Breast epithelium (tissue), 4 donors: ENCODE data around the gene SYNGR3. TPM values are rescaled to one million over a fixed set of nuclear protein-coding genes. Genes with fewer than 3 reads are reported as not detected.

Source experiments
- DNase-seq, 2 donors: peaks; one replicate each; pipeline ENCODE4 v3.0.0-alpha.2; 2019; ENCODE audit warnings: low spot score in 2 of 2
- H3K27ac ChIP-seq, 2 donors: fragments of 200-600 bp; sonication (generic) in 1 of 2; one replicate each; pipeline ENCODE4 v1.5.1; 2016 to 2019; ENCODE audit warnings: mild to moderate bottlenecking in 1 of 2
- H3K27me3 ChIP-seq, 2 donors: fragments of 200-600 bp; sonication (generic) in 1 of 2; one replicate each; pipeline versions ENCODE4 v1.5.1 to v1.6.0; 2017 to 2019; ENCODE audit warnings: control low read depth in 1 of 2, mild to moderate bottlenecking in 1 of 2
- H3K36me3 ChIP-seq: fragments of 200-600 bp; one replicate; pipeline ENCODE4 v1.5.1; 2019
- H3K4me1 ChIP-seq, 2 donors: fragments of 200-600 bp; sonication (generic); one replicate each; pipeline ENCODE4 v1.5.1; 2016 to 2019; ENCODE audit warnings: control low read depth in 1 of 2
- H3K4me3 ChIP-seq, 3 donors: fragments of 200-600 bp; sonication (generic); 1 replicate in 2 of 3; 2 replicates in 1 of 3; pipeline ENCODE4 v1.5.1; 2016 to 2019; ENCODE audit warnings: mild to moderate bottlenecking in 3 of 3, moderate library complexity in 2 of 3
- H3K9me3 ChIP-seq, 2 donors: fragments of 200-600 bp; sonication (generic) in 1 of 2; one replicate each; pipeline ENCODE4 v1.5.1; 2016 to 2019; ENCODE audit warnings: control low read depth in 1 of 2
- POLR2A ChIP-seq: fragments of 450-650 bp; IDR thresholded peaks from one replicate; pipeline ENCODE4 v1.6.1; 2016; ENCODE audit warnings: antibody characterized with exemption, mild to moderate bottlenecking, moderate library complexity
- POLR2AphosphoS5 ChIP-seq, 3 donors: sonication (generic); formaldehyde crosslinking; IDR thresholded peaks; one replicate each; pipeline ENCODE4 v1.6.1; 2017; ENCODE audit warnings: antibody characterized with exemption in 3 of 3
- intact Hi-C: fragments of 100-400 bp; cut with DNase I; formaldehyde crosslinking; loops from one replicate; pipeline ENCODE4 v1.15.1; 2023; ENCODE audit warnings: low total_unique reads
- total RNA-seq, 3 donors: library from RNA; depleted of rRNA; stranded (reverse); fragments of >200 nt; gene quantifications; one replicate each; pipeline ENCODE4 v1.1.0, GENCODE V29; 2016
- TF ChIP-seq, protein P1 (sequence below), 3 donors: fragments of 450-650 bp; IDR thresholded peaks; one replicate each; pipeline ENCODE4 v1.5.1; 2016 to 2017; ENCODE audit warnings: antibody characterized with exemption in 3 of 3, mild to moderate bottlenecking in 3 of 3, moderate library complexity in 3 of 3

Gene SYNGR3
- total RNA-seq, 3 donors from 2014 or later = 0.44 to 2.0 (median 0.64) TPM

DNA sequence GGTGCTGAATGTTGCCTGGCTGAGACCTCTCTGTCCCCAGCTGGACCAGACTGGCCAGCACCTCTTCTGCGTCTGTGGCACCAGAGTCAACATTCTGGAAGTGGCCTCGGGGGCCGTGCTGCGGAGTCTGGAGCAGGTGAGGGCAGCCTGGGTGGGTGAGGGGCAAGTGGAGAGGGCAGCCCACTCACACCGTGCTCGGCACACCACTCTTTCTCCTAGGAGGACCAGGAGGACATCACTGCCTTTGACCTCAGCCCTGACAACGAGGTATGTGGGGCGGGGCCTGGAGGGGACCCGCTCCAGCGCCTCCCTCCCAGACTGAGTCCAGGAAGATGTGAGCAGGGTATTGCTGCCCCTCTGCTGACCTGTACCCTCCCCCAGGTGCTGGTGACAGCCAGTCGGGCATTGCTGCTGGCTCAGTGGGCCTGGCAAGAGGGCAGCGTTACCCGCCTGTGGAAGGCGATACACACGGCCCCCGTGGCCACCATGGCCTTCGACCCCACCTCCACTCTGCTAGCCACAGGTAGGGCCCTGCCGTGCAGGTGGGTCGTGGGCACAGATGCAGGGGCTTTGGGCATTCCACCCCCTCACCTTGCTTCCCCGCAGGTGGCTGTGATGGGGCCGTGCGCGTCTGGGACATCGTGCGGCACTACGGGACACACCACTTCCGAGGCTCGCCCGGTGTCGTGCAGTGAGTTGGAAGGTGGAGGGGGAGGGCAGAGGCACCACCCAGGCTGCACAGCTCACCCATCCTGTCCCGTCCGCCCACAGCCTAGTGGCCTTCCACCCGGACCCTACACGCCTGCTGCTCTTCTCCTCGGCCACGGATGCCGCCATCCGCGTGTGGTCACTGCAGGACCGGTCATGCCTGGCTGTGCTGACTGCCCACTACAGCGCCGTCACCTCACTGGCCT, 15.4 kb upstream of the SYNGR3 start:
- Histone ChIP-seq H3K4me3 (no peak overlapping the region), H3K27ac (no peak overlapping the region), H3K4me1 (peaks cover 10 to 12% of the 10 kb centered on the region in 2 donors), H3K9me3 (no peaks in the 10 kb centered on the region), H3K27me3 (no peaks in the 10 kb centered on the region), H3K36me3 (peaks cover 10% of the 10 kb centered on the region)
- no peak for DNase-seq
- intact Hi-C loops = no loop called here
- no peak for TF ChIP-seq POLR2AphosphoS5 (IDR thresholded peaks at IDR 0.05)
- TF ChIP-seq, protein P1, sequence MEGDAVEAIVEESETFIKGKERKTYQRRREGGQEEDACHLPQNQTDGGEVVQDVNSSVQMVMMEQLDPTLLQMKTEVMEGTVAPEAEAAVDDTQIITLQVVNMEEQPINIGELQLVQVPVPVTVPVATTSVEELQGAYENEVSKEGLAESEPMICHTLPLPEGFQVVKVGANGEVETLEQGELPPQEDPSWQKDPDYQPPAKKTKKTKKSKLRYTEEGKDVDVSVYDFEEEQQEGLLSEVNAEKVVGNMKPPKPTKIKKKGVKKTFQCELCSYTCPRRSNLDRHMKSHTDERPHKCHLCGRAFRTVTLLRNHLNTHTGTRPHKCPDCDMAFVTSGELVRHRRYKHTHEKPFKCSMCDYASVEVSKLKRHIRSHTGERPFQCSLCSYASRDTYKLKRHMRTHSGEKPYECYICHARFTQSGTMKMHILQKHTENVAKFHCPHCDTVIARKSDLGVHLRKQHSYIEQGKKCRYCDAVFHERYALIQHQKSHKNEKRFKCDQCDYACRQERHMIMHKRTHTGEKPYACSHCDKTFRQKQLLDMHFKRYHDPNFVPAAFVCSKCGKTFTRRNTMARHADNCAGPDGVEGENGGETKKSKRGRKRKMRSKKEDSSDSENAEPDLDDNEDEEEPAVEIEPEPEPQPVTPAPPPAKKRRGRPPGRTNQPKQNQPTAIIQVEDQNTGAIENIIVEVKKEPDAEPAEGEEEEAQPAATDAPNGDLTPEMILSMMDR (IDR thresholded peaks at IDR 0.05) = no peak
- no peak for TF ChIP-seq POLR2A

DNA sequence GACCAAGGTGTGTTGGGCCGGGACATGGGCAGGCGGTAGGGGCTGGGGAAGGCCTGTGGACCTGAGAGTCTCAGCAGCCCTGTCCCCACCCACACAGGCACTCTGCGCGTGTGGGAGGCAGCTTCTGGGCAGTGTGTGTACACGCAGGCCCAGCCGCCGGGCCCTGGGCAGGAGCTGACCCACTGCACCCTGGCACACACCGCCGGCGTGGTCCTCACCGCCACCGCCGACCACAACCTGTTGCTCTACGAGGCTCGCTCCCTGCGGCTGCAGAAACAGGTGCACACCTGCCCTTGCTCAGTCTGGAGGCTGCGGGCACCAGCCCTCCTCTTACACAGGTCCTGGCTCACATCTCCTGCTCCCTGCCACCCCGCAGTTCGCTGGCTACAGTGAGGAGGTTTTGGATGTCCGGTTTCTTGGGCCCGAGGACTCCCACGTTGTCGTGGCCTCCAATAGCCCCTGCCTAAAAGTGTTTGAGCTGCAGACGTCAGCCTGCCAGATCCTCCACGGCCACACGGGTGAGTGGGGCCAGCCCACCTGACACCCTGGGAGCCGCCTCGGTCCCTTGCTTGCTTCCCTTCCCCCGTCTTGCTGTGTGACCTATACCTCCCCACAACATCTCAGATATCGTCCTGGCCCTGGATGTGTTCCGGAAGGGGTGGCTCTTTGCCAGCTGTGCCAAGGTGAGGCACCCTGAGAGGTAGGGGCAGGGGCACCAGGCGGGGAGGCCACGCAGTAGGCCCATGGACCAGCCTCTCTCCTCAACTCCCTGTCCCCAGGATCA, 14.1 kb upstream of the SYNGR3 start:
- H3K36me3 ChIP-seq = peaks cover 10% of the 10 kb centered on the region
- TF ChIP-seq, protein P1 (IDR thresholded peaks at IDR 0.05) = no peak
- TF ChIP-seq POLR2A (no peak), POLR2AphosphoS5 (IDR thresholded peaks at IDR 0.05) (no peak)
- intact Hi-C loops = no loop called here

DNA sequence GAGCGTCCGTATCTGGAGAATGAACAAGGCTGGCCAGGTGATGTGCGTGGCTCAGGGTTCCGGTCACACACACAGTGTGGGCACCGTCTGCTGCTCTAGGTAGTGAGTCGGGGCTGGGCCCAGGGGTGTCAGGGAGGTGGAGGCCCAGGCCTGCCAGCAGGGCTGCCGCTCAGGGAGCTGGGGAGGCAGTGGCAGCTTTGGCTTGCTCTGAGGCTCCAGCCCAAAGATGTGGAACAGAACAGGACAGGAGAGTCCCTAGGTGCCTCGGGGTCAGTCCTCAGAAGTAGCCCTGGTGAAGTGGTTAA, 13.6 kb upstream of the SYNGR3 start:
- Histone ChIP-seq H3K27me3 (peaks cover 0 to 9% of the 10 kb centered on the region in 2 donors), H3K4me1 (peaks cover 9 to 10% of the 10 kb centered on the region in 2 donors), H3K36me3 (peaks cover 10% of the 10 kb centered on the region), H3K27ac (no peak overlapping the region), H3K9me3 (no peaks in the 10 kb centered on the region), H3K4me3 (no peak overlapping the region)
- TF ChIP-seq, protein P1 (IDR thresholded peaks at IDR 0.05) = no peak
- intact Hi-C loops = no loop called here
- no peak for DNase-seq

More for the DNA sequence above, 14.1 kb upstream of the SYNGR3 start:
- Histone ChIP-seq H3K27me3 (peaks cover 0 to 5% of the 10 kb centered on the region in 2 donors), H3K9me3 (no peaks in the 10 kb centered on the region), H3K4me3 (no peak overlapping the region), H3K27ac (no peak overlapping the region), H3K4me1 (peaks cover 10 to 12% of the 10 kb centered on the region in 2 donors)
- no peak for DNase-seq

DNA sequence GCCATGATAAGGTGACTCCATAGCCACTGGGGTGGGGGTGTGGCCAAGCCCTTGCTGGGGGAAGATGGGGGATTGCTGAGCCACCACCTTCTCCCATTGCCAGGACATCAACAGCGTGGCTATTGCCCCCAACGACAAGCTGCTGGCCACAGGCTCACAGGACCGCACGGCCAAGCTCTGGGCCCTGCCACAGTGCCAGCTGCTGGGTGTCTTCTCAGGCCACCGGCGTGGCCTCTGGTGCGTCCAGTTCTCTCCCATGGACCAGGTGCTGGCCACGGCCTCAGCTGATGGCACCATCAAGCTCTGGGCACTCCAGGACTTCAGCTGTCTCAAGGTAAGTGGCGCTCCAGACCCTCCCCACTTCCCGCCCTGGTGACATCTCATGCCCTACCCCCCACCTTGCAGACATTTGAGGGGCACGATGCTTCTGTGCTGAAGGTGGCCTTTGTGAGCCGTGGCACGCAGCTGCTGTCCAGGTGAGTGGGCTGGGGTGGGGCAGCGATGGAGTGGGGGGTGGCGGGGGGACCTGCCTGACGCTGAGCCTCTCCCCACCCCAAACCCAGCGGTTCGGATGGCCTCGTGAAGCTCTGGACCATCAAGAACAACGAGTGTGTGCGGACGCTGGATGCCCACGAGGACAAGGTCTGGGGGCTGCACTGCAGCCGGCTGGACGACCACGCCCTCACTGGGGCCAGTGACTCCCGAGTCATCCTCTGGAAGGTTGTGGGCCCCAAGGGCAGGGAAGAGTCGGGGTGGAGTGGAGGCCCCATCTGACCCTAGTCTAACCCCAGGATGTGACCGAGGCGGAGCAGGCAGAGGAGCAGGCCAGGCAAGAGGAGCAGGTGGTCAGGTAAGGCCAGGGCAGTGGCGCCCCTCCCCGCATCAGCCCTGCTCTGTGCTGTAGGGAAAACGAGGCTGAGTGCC, 12.6 kb upstream of the SYNGR3 start:
- TF ChIP-seq POLR2A (no peak), POLR2AphosphoS5 (IDR thresholded peaks at IDR 0.05) (no peak)
- TF ChIP-seq, protein P1 (IDR thresholded peaks at IDR 0.05) = no peak
- intact Hi-C loops = no loop called here
- H3K4me3 ChIP-seq = no peak overlapping the region
- H3K27me3 ChIP-seq = peaks cover 0 to 14% of the 10 kb centered on the region in 2 donors
- H3K36me3 ChIP-seq = peaks cover 10% of the 10 kb centered on the region
- H3K9me3 ChIP-seq = no peaks in the 10 kb centered on the region
- H3K4me1 ChIP-seq = peaks cover 8 to 10% of the 10 kb centered on the region in 2 donors
- DNase-seq = no peak
- no peak overlapping the region for H3K27ac ChIP-seq
